ENCODE results near the gene RASSF3.

GRCh38 chr12:64707362-64707761 is 97.1 kb downstream of the RASSF3 start:
- TF ChIP-seq ZFP30 (CRISPR knock-in tag; IDR thresholded peaks at IDR 0.05) (no peak), CREB5 (CRISPR knock-in tag; IDR thresholded peaks at IDR 0.05; ENCODE audit: low read depth) (no peak), GLIS3 (CRISPR knock-in tag; IDR thresholded peaks at IDR 0.05) (no peak), PATZ1 (CRISPR knock-in tag; IDR thresholded peaks at IDR 0.05; ENCODE audit: borderline replicate concordance) (no peak), OSR1 (CRISPR knock-in tag; IDR thresholded peaks at IDR 0.05) (no peak), CSRNP3 (CRISPR knock-in tag; IDR thresholded peaks at IDR 0.05) (no peak), RARB (CRISPR knock-in tag; IDR thresholded peaks at IDR 0.05) (no peak), ZNF70 (CRISPR knock-in tag; IDR thresholded peaks at IDR 0.05) (no peak), ZFP3 (CRISPR knock-in tag; IDR thresholded peaks at IDR 0.05) (no peak), ZNF8 (CRISPR knock-in tag; IDR thresholded peaks at IDR 0.05) (no peak), ARNTL (CRISPR knock-in tag; IDR thresholded peaks at IDR 0.05; ENCODE audit: borderline replicate concordance, low read depth) (no peak), PPARA (CRISPR knock-in tag; IDR thresholded peaks at IDR 0.05; ENCODE audit: borderline replicate concordance) (no peak)

Measured in SK-N-SH treated with all-trans-retinoic acid at 6 μM for 48 hours (cell line).